NT2/D1 (cell line): ENCODE results near the gene GLIPR1.

ENCODE experiments used
- YY1 ChIP-seq: IDR thresholded peaks from 2 replicates; pipeline ENCODE4 v1.6.1; 2011; ENCODE audit not compliant: insufficient read length, insufficient read depth
- ZNF274 ChIP-seq: IDR thresholded peaks from 2 replicates; pipeline ENCODE4 v1.6.1; 2011; ENCODE audit warnings: mild to moderate bottlenecking, low read depth, low read length

GRCh38 chr12:75503866-75504265, 23.3 kb downstream of the GLIPR1 start:
- no peak for TF ChIP-seq YY1
- no peak for TF ChIP-seq ZNF274
